ENCODE results near the gene NHP2. TPM values are rescaled to one million over a fixed set of nuclear protein-coding genes. Genes with fewer than 3 reads are reported as not detected.

NHP2 gene
- polyA plus RNA-seq, 4 donors = 46.5 to 243 (median 80.3) TPM

GRCh38 chr5:178123966-178124925, 29.4 kb downstream of the NHP2 start:
- no peak for FAIRE-seq
- WGBS, 3 donors = 42 to 70% (median 69%) methylated on average over 17 to 18 of the region's 18 CpGs
- Histone ChIP-seq H3K36me3 (ENCODE audit: control insufficient read depth in 3 of 3, insufficient read depth in 2 of 3, low read depth in 1 of 3, low read length in 3 of 3) (peaks cover 0 to 2% (median 0%) of the 10 kb centered on the region in 3 donors), H3K27ac (ENCODE audit: low read depth in 1 of 3, low read length in 2 of 3) (no peak overlapping the region), H3K4me1 (ENCODE audit: control insufficient read depth in 3 of 3, insufficient read depth in 2 of 3, low read depth in 1 of 3, low read length in 2 of 3) (peaks cover 0 to 6% (median 0%) of the 10 kb centered on the region in 3 donors), H3K27me3 (ENCODE audit: control insufficient read depth in 3 of 3, insufficient read depth in 3 of 3, low read length in 3 of 3) (no peaks in the 10 kb centered on the region), H3K9me3 (ENCODE audit: control insufficient read depth in 2 of 2, insufficient read depth in 1 of 2, low read depth in 1 of 2, low read length in 1 of 2) (no peaks in the 10 kb centered on the region), H3K4me3 (ENCODE audit: low read depth in 1 of 3, low read length in 3 of 3) (no peak overlapping the region)
- DNase-seq = no peak

DNA sequence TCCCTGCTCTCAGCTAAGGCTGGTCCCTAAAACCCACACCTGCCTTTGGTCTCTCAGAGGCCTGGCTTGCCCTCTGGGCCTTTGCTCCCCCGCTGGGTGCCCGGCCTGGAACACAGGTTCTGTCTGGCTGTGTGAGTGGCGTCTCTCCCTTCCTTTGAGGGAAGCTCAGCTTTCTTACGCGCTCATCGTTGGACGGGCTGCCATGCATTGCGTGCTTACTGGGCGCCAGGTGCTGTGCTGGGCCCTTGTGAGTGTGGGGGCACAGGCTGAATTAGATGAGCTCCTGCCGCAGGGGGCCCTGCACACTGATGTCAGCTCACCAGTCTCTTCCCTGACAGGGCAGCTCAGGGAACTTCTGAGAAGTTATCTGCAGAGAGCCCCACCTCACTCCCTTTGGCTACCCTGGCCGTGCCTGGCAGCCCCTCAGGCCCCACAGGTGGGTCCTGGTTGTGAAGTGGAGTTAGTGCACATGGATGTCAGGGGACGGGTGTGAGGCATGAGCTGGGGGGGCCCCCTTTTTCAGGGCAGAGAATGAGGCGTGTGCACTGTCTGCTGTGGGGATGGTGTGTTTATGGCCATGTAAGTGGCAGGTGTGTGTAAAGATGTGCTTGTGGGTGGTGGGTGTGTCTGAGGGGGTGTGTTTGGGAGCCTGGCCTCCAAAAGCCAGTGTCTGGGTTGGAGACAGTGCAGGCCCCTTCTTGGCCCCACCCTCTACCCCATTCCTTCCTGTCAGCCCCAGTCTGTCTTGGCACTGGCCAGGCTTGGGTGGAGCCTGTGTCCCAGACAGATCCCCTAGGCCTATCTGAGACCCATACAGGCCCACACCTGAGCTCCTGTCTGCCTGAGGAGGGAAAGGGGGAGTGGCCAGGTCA, 30.4 kb downstream of the NHP2 start:
- Histone ChIP-seq H3K27me3 (ENCODE audit: control insufficient read depth in 3 of 3, insufficient read depth in 3 of 3, low read length in 3 of 3) (no peaks in the 10 kb centered on the region), H3K36me3 (ENCODE audit: control insufficient read depth in 3 of 3, insufficient read depth in 2 of 3, low read depth in 1 of 3, low read length in 3 of 3) (peaks cover 0 to 2% (median 0%) of the 10 kb centered on the region in 3 donors), H3K4me3 (ENCODE audit: low read depth in 1 of 3, low read length in 3 of 3) (no peak overlapping the region), H3K9me3 (ENCODE audit: control insufficient read depth in 2 of 2, insufficient read depth in 1 of 2, low read depth in 1 of 2, low read length in 1 of 2) (no peaks in the 10 kb centered on the region), H3K4me1 (ENCODE audit: control insufficient read depth in 3 of 3, insufficient read depth in 2 of 3, low read depth in 1 of 3, low read length in 2 of 3) (peaks cover 0 to 6% (median 0%) of the 10 kb centered on the region in 3 donors), H3K27ac (ENCODE audit: low read depth in 1 of 3, low read length in 2 of 3) (no peak overlapping the region)
- WGBS, 3 donors = 83 to 90% (median 86%) methylated on average over 13 of the region's 13 CpGs
- FAIRE-seq (no peak), DNase-seq (no peak)

DNA sequence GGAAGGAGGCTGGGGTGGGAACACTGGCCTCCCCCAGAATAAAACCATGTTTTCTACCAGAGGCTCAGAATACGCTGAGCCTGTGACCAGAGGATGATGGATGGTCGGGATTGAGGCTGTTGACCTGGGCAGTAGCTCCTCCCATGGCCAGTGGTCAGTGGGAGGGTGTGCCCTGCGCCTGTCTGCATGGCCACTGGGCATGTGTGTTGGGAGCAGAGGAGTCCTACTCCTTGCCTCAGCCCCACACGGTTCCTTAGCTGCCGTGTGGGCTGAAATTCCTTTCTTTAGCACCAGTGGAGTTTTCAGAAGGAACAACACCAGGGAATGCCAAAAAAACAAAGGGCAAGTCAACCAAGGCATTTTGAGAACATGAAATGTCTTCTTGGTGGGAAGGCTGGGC, 31.3 kb downstream of the NHP2 start:
- FAIRE-seq = no peak
- Histone ChIP-seq H3K27ac (ENCODE audit: low read depth in 1 of 3, low read length in 2 of 3) (no peak overlapping the region), H3K36me3 (ENCODE audit: control insufficient read depth in 3 of 3, insufficient read depth in 2 of 3, low read depth in 1 of 3, low read length in 3 of 3) (peaks cover 0 to 2% (median 0%) of the 10 kb centered on the region in 3 donors), H3K27me3 (ENCODE audit: control insufficient read depth in 3 of 3, insufficient read depth in 3 of 3, low read length in 3 of 3) (peaks cover 0 to under 1% (median 0%) of the 10 kb centered on the region in 3 donors), H3K9me3 (ENCODE audit: control insufficient read depth in 2 of 2, insufficient read depth in 1 of 2, low read depth in 1 of 2, low read length in 1 of 2) (no peaks in the 10 kb centered on the region), H3K4me1 (ENCODE audit: control insufficient read depth in 3 of 3, insufficient read depth in 2 of 3, low read depth in 1 of 3, low read length in 2 of 3) (peaks cover 0 to 6% (median 0%) of the 10 kb centered on the region in 3 donors), H3K4me3 (ENCODE audit: low read depth in 1 of 3, low read length in 3 of 3) (no peak overlapping the region)
- no peak for DNase-seq
- WGBS, 3 donors = 81 to 91% (median 89%) methylated on average over 5 of the region's 5 CpGs

DNA sequence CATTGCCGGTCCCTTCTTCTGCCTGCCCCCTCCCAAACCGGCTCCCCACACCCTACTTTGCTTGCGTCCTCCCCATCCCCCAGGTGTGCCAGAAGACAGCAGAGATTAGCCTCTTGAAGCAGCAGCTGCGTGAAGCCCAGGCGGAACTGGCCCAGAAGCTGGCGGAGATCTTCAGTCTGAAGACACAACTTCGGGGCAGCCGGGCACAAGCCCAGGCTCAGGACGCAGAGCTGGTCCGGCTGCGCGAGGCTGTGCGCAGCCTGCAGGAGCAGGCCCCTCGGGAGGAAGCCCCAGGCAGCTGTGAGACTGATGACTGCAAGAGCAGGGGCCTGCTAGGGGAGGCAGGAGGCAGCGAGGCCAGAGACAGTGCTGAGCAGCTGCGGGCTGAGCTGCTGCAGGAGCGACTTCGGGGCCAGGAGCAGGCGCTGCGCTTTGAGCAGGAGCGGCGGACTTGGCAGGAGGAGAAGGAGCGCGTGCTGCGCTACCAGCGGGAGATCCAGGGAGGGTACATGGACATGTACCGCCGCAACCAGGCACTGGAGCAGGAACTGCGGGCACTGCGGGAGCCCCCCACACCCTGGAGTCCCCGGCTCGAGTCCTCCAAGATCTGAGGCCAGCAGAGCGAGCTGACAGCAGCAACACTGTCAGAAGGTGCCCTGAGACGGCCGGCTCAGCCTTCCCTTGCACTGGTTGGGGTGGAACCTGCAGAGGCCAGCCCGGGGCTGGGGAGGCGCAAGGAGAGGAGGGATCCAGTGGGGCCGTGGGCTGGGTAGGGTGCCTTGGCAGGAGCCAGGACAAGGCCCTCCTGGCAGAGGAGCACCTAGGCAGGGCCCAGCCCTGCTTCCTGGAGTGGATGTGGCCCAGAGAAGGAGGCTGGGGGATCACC, 32.1 kb downstream of the NHP2 start:
- peaks cover 0 to 6% (median 0%) of the 10 kb centered on the region in 3 donors for H3K4me1 ChIP-seq (ENCODE audit: control insufficient read depth in 3 of 3, insufficient read depth in 2 of 3, low read depth in 1 of 3, low read length in 2 of 3)
- H3K36me3 ChIP-seq (ENCODE audit: control insufficient read depth in 3 of 3, insufficient read depth in 2 of 3, low read depth in 1 of 3, low read length in 3 of 3) = peaks cover 0 to 2% (median 0%) of the 10 kb centered on the region in 3 donors
- no peaks in the 10 kb centered on the region for H3K9me3 ChIP-seq (ENCODE audit: control insufficient read depth in 2 of 2, insufficient read depth in 1 of 2, low read depth in 1 of 2, low read length in 1 of 2)
- FAIRE-seq = no peak
- peak overlapping the region in 2 of 3 donors; percentile 21 to 42 for H3K27ac ChIP-seq (ENCODE audit: low read depth in 1 of 3, low read length in 2 of 3)
- peak overlapping the region in 2 of 3 donors; percentile 24 to 26 for H3K4me3 ChIP-seq (ENCODE audit: low read depth in 1 of 3, low read length in 3 of 3)
- peaks cover 0 to 8% (median under 1%) of the 10 kb centered on the region in 3 donors for H3K27me3 ChIP-seq (ENCODE audit: control insufficient read depth in 3 of 3, insufficient read depth in 3 of 3, low read length in 3 of 3)
- no peak for DNase-seq
- 53 to 66% (median 64%) methylated on average over 31 to 38 of the region's 38 CpGs for WGBS, 3 donors

DNA sequence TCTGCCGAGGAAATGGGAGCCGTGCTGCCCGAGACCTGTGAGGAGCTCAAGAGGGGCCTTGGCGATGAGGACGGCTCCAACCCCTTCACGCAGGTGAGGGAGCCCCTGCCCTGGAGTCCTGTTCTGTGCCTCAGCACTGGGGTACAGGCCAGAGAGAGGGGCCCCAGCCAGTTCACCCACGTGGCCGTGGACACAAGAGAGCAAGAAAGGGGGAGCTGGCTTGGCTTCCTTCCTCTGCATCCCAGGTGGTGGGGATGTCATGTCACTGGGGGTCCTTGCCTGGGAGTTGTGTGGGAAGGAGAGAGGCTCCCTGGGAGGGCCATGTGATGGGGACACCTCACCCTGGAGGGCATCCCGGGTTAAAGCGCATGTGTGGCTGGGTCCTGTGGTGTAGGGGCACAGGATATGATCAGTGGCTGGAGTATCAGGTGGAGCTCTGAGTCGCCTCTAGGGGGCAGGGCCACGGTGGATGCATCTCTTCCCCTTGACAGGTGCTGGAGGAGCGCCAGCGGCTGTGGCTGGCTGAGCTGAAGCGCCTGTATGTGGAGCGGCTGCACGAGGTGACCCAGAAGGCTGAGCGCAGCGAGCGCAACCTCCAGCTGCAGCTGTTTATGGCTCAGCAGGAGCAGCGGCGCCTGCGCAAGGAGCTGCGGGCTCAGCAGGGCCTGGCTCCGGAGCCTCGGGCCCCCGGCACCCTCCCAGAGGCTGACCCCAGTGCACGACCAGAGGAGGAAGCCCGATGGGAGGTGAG, 32.9 kb downstream of the NHP2 start:
- FAIRE-seq (no peak), DNase-seq (peak; percentile 85 to 92)
- Histone ChIP-seq H3K27me3 (ENCODE audit: control insufficient read depth in 3 of 3, insufficient read depth in 3 of 3, low read length in 3 of 3) (peaks cover 0 to 15% (median 4%) of the 10 kb centered on the region in 3 donors), H3K4me1 (ENCODE audit: control insufficient read depth in 3 of 3, insufficient read depth in 2 of 3, low read depth in 1 of 3, low read length in 2 of 3) (peaks cover 0 to 6% (median 0%) of the 10 kb centered on the region in 3 donors), H3K27ac (ENCODE audit: low read depth in 1 of 3, low read length in 2 of 3) (peak overlapping the region in 2 of 3 donors; percentile 21 to 42), H3K4me3 (ENCODE audit: low read depth in 1 of 3, low read length in 3 of 3) (peak overlapping the region in 2 of 3 donors; percentile 24 to 26), H3K9me3 (ENCODE audit: control insufficient read depth in 2 of 2, insufficient read depth in 1 of 2, low read depth in 1 of 2, low read length in 1 of 2) (no peaks in the 10 kb centered on the region), H3K36me3 (ENCODE audit: control insufficient read depth in 3 of 3, insufficient read depth in 2 of 3, low read depth in 1 of 3, low read length in 3 of 3) (peaks cover 0 to 2% (median 0%) of the 10 kb centered on the region in 3 donors)
- WGBS, 3 donors = 25 to 29% (median 26%) methylated on average over 27 to 29 of the region's 29 CpGs

DNA sequence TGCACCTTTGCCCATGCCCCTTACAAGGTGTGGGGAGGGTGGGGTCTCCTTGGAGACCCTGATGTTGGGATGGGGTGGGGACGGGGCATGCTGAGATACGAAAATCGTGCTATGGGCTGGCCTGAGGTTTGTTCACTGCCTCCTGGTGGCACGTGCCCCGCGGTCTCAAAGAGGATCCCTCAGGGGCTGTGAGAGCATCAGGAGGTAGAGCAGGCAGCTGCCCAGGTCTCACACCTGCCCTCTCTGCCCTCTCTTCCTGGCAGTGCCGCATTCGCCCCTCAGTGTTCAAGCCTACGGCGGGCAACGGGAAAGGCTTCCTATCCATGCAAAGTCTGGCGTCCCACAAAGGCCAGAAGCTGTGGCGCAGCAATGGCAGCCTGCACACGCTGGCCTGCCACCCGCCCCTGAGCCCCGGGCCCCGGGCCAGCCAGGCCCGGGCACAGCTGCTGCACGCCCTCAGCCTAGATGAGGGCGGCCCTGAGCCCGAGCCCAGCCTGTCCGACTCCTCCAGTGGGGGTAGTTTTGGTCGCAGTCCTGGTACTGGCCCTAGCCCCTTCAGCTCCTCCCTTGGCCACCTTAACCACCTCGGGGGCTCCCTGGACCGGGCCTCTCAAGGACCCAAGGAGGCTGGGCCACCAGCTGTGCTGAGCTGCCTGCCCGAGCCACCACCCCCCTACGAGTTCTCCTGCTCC, 33.6 kb downstream of the NHP2 start:
- H3K4me3 ChIP-seq (ENCODE audit: low read depth in 1 of 3, low read length in 3 of 3) = no peak overlapping the region
- H3K27ac ChIP-seq (ENCODE audit: low read depth in 1 of 3, low read length in 2 of 3) = no peak overlapping the region
- peaks cover 0 to 6% (median 0%) of the 10 kb centered on the region in 3 donors for H3K4me1 ChIP-seq (ENCODE audit: control insufficient read depth in 3 of 3, insufficient read depth in 2 of 3, low read depth in 1 of 3, low read length in 2 of 3)
- H3K36me3 ChIP-seq (ENCODE audit: control insufficient read depth in 3 of 3, insufficient read depth in 2 of 3, low read depth in 1 of 3, low read length in 3 of 3) = peaks cover 0 to 2% (median 0%) of the 10 kb centered on the region in 3 donors
- DNase-seq (no peak), FAIRE-seq (no peak)
- peaks cover 0 to 22% (median 7%) of the 10 kb centered on the region in 3 donors for H3K27me3 ChIP-seq (ENCODE audit: control insufficient read depth in 3 of 3, insufficient read depth in 3 of 3, low read length in 3 of 3)
- H3K9me3 ChIP-seq (ENCODE audit: control insufficient read depth in 2 of 2, insufficient read depth in 1 of 2, low read depth in 1 of 2, low read length in 1 of 2) = no peaks in the 10 kb centered on the region
- 82 to 88% (median 85%) methylated on average over 26 to 27 of the region's 27 CpGs for WGBS, 3 donors

Measured in small intestine (tissue), 7 donors.